Peyer's patch (tissue), 4 donors: ENCODE results near the gene INHBB.

Source experiments
- POLR2A ChIP-seq, 2 donors: fragments of 450-650 bp; IDR thresholded peaks; one replicate each; pipeline ENCODE4 v1.5.1; 2017; ENCODE audit warnings: antibody characterized with exemption in 2 of 2, mild to moderate bottlenecking in 2 of 2, moderate library complexity in 2 of 2
- TF ChIP-seq, protein P1 (sequence below), 6 experiments: fragments of 450-650 bp in 4 of 6; fragments of 200-600 bp in 2 of 6; sonication (generic) in 1 of 6; IDR thresholded peaks; one replicate each; pipeline ENCODE4 v1.5.1; 2017 to 2019; ENCODE audit warnings: antibody characterized with exemption in 6 of 6, mild to moderate bottlenecking in 3 of 6, moderate library complexity in 1 of 6

DNA sequence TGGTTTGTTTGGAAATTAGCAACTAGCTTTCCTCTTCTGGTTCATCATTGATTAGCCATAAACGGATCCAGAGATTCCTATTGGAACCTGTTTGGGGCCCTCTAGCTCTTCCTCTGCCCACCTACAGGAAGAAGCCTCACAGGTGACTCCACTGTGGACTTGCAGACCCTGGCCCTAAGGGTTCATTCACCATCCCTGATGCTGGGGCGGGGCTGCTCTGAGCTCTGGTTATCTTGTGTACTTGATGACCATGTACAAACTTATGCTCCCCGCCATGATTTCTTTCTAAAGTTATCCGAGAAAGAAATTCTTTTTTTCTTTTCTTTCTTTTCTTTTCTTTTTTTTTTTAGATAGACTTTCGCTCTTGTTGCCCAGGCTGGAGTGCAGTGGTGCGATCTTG, 33.9 kb upstream of the INHBB start:
- TF ChIP-seq, protein P1, sequence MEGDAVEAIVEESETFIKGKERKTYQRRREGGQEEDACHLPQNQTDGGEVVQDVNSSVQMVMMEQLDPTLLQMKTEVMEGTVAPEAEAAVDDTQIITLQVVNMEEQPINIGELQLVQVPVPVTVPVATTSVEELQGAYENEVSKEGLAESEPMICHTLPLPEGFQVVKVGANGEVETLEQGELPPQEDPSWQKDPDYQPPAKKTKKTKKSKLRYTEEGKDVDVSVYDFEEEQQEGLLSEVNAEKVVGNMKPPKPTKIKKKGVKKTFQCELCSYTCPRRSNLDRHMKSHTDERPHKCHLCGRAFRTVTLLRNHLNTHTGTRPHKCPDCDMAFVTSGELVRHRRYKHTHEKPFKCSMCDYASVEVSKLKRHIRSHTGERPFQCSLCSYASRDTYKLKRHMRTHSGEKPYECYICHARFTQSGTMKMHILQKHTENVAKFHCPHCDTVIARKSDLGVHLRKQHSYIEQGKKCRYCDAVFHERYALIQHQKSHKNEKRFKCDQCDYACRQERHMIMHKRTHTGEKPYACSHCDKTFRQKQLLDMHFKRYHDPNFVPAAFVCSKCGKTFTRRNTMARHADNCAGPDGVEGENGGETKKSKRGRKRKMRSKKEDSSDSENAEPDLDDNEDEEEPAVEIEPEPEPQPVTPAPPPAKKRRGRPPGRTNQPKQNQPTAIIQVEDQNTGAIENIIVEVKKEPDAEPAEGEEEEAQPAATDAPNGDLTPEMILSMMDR (IDR thresholded peaks at IDR 0.05): no peak
- no peak for TF ChIP-seq POLR2A (IDR thresholded peaks at IDR 0.05)
